Inferior parietal cortex (tissue), 1 donor: Measurements from ENCODE around the gene PIGT.
A peak's percentile ranks its signal among the peaks of the same experiment; 100 is the strongest.
"Not testable (repeated sequence)": the region's sequence is repeated elsewhere in the genome, so short reads cannot be mapped to it uniquely, and the experiment has no call there.

Source experiments
- DNase-seq: peaks from one replicate; pipeline ENCODE4 v3.0.0-alpha.2; 2016; ENCODE audit errors: extremely low spot score

PIGT gene

DNA sequence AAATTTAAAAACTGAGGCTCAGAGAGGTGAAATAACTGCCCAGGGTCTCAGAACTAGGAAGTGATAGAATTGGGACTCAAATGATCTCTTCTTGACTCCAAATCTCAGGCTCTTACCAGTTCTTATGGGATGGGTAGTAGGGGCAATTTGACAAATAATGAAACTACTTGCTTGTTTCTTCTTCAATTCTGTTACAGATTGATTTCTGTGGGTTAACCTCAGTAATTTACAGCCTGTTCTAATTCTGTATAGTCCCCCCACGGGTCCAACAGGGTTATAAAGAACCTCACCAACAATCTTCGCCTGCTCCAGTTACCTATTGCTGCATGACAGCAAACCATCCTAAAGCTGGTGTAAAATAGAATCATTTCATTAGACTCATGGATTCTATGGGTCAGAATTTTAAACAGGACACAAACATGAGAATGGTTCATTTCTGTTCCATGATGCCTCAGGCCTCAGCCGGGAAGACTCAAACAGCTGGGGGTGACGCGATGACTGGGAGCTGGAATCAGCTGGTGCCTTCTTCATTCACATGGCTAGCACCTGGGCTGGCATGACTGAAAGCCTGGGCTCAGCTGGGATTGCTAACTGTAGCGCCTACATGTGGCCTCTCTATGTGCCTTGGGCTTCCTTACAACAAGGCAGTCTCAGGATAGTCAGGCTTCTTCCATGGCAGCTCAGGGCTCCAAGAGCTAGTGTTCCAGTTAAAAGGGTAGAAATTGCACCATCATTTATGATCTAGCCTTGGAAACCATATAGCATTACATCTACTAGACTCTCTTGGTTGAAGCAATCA lies 47.0 kb downstream of the PIGT start:
- no peak for DNase-seq

DNA sequence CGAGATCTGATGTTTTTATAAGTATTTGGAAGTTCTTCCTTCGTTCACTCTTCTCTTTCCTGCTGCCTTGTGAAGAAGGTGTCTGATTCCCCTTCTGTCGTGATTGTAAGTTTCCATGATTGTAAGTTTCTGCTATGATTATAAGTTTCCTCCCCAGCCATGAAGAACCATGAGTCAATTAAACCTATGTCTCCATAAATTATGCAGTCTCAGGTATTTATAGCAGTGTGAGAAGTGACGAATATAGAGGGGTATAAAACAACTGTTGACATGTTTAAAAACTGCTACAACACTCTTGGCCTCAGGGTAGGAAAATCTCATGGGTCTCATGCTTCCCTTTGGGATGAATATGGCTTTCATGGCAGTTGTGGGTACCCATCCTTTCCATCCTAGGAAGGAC lies 47.8 kb downstream of the PIGT start:
- DNase-seq: no peak

DNA sequence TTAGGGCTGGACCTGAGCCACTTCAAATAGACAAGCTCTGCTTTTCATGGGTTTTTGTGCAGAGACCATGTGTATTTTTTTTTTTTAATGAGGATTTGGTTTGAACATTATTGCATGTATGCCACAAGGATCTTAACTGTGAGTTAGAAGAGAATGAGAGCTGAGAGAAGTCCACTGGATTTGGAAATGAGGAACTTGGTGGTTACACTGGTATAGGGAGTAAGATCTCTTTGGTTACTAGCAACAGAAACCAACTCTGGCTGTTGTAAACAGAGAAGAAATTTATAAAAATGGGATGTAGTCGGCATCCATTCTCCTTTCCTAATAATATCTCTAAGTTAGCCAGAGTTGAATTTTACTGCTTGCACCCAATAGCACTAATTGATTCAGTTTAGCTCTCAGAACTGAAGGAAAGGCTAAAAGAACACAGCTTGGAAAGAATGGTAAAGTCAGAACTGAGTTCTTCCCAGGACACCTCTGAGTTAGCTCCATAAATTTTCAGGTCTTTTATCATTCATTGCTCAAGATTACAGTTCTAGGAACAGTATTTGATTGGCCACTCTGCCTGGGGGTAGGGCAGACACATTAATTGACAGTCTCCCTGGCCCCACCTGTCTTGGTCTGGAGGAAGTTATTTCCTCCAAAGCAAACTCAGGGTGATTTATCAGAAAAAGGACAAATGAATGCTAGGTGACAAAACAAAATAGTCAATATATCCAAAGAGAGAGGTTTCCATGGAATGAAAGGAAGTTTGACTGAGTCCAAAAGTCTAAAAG lies 49.7 kb downstream of the PIGT start:
- DNase-seq: no peak

DNA sequence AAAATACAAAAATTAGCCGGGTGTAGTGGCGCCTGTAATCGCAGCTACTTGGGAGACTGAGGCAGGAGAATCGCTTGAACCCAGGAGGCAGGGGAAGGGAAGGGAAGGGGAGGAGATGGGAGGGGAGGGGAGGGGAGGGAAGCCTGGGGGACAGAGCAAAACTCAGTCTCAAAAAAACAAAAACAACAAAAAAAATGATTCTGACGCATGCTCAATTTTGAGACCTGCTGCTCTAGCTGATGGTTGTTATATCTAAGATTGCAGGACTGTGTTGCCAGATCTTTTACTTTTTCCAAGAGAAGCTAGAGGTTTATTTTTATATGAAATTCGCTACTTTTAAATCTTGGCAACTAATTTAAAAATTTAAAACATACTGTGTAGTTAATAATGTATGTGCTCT lies 51.2 kb downstream of the PIGT start:
- DNase-seq: no peak

DNA sequence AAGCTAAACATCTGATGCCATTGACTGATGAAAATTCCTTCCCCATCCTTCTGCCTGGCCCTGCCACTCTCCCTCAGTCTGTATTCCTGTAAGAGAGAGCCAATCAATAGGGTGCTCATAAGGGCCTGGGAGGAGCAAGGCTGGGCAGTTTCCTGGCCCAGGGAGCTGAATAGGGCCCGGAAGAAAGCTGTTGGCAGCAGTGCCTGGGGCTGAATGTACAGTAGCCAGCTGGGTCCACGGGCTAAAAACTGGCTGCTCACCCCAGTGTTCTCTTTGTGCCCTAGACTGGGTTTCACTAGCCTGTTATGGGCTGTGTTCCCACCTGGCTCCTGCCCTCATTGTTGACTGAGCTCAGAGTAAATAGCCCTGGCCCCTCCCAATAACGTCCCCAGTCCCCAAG lies 51.9 kb downstream of the PIGT start:
- no peak for DNase-seq

DNA sequence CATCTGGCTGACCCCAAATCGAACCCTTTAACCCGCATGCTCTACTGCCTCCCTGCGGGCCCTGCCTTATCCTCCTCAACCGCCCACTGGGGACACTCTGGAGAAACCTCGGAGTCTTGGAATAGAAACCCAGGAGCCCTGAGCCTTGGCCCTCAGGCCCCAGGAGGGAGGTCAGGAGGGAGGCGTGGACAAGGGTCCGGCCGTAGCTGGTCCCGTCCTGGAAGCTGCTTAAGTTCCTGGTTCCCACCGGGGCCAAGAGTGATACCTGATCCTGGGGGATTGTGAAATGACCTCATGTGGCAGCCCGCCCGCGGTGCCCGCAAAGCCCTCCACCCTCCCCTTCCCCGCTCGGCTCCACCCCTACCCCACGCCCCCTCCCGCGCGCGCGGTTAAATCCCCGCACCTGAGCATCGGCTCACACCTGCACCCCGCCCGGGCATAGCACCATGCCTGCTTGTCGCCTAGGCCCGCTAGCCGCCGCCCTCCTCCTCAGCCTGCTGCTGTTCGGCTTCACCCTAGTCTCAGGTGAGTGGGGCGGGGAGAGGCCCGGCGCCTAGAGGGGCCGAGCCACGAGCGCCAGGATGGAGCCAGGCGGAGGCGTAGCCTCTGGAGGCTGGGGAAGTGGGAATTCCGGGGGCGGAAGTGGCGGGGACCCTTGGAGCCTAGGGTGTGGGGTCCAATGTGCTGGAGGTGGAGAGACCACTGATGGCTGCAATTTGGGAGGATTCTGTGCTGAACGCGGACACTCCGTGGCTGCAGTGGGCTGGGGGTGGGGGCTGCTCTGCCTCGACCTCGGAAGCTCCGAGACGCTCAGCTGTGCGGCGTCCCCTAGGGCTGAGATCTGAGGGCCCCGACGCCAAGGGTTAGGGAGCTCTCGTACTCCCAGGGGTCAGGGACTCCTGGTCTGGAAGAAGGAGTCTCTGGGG lies 53.7 kb downstream of the PIGT start, which contains the start of gene WFDC2:
TSS of gene WFDC2 (plus strand) at position 418 of the 926 bp plus-strand sequence. CDS start at position 447, 29 bp downstream.
- DNase-seq: no peak

DNA sequence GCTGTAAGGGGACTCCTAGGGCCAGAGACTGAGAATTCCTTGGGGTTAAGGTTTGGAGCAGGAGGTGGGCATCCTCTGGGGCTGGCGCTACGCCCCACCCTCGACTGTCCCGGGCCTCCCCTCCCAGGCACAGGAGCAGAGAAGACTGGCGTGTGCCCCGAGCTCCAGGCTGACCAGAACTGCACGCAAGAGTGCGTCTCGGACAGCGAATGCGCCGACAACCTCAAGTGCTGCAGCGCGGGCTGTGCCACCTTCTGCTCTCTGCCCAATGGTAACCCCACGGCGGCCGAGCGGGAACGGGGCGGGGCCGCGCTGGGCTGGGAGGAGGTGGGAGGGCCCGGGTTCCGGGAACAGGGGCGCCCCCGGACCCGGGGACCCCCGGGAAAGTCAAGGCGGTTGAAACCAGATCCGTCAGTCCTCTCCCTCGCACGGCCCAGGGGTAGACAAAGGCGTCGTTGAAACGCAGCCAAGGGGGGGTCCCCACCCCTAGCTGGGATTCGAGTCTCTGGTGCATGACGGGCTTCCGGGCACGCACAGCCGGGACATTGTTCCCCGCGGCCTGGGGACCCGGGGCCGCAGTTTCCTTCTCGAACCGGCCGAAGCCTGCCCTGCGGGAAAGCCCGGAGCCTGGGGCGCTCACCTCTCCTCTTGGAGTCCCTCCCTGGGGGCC lies 54.5 kb downstream of the PIGT start:
- no peak for DNase-seq

DNA sequence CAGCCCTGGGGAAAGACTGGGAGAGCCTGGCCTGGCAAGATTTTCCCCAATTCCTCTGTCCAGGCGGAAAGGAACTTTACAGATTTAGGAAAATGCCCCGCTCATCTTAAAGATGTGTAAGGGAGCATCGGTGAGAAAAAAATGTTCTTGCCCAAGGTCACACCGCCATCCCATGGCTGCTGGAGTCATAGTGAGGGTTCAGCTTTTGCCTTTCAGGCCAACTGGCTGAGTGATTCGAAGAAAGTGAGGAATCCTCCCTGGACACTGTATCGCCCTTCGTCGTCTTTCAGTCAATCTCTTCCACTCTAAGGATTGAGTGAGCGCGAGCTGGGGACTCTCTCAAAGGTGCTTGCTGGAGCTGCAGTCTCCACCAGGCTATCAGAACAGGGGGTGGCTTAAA lies 55.0 kb downstream of the PIGT start:
- peak; percentile 43 for DNase-seq

DNA sequence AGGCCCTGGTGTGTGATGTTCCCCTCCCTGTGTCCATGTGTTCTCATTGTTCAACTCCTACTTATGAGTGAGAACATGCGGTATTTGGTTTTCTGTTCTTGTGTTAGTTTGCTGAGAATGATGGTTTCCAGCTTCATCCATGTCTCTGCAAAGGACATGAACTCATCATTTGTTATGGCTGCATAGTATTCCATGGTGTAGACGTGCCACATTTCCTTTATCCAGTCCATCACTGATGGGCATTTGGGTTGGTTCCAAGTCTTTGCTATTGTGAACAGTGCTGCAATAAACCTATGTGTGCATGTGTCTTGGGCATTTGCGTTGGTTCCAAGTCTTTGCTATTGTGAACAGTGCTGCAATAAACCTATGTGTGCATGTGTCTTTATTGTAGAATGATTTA lies 56.3 kb downstream of the PIGT start:
- not testable (repeated sequence) for DNase-seq
